Measurements from ENCODE around the gene FAM222A.

The FAM222A gene

DNA sequence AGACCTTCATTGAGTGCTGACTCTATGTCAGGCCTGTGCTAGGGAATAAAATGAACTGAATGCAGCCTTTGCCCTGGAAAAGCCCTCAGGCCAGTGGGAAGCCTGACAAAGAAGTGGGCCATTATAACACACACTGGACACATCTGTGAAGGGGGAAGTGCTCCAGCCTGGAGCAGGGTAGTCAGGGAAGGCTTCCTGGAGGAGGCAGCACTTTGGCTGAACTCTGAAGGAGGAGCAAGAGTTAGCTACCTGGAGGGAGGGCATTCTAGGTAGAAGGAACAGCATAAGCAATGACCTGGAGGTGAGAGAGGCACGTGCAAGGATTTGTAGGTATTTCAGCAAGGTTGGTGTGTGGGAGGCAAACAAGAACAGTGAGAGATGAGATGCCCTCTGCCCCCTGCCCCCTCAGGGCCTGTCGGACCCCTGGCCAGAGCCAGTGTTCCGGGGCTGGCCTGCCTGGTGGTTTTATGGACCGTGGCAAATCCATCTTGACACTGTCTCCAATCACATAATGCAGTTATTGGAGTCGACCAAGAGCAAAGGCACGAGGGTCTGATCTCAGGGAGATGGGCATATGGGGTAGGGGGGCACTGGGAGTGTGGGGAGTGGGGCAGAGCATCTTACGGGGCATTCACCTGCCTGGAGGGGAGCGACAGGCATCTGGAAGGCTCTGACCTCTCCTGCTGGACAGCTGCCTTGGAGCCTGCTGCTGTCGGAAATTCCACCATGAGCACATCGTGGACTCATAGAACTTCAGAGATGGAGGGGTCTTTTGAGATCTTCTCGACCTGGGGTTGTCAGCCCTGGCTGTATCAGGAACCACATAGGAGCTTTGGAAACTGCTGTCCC, 2.7 kb upstream of the FAM222A start:
- DNase-seq (ENCODE audit: low read depth): no peak

DNA sequence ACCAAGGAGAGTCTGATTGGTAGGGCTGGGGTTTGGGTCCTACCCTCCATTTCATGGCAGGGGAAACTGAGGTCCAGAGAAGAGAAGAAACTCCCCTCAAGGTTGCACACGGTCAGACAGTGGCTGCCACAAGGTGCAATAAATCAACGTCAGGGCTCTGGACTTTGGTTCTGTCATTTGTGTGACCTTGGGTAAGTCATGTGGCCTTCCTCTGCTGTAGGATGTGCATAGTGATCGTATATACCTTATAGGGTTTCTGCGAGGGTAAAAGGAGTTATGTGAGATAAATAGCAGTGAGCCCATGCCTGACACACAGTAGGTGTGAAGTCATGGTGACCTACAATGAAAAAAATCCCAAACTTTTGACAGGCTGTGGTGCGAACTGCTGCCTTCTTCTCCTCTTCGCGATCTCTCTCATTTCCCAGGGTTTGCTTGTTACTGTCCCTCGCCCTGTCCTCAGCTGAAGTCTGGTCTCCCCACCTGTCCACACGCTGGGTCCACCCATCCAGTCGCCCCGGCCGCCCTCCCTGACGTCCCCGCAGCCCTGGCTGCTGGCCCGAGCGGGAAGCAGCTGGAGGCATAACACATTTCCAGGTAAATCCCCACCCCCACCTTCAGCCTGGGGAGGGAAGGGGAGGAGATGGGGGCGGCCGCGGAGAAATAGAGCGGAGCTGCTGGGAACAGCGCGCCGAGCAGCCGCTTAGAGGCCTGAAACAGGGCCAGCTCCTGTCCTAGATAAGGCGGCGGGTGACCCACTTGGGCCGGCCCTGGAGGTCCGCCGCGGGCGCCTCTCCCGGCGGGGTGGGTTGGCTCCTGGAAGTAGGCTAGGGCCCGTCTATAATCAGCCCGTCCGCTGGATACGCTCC, 1.8 kb upstream of the FAM222A start:
- no peak for DNase-seq (ENCODE audit: low read depth)

DNA sequence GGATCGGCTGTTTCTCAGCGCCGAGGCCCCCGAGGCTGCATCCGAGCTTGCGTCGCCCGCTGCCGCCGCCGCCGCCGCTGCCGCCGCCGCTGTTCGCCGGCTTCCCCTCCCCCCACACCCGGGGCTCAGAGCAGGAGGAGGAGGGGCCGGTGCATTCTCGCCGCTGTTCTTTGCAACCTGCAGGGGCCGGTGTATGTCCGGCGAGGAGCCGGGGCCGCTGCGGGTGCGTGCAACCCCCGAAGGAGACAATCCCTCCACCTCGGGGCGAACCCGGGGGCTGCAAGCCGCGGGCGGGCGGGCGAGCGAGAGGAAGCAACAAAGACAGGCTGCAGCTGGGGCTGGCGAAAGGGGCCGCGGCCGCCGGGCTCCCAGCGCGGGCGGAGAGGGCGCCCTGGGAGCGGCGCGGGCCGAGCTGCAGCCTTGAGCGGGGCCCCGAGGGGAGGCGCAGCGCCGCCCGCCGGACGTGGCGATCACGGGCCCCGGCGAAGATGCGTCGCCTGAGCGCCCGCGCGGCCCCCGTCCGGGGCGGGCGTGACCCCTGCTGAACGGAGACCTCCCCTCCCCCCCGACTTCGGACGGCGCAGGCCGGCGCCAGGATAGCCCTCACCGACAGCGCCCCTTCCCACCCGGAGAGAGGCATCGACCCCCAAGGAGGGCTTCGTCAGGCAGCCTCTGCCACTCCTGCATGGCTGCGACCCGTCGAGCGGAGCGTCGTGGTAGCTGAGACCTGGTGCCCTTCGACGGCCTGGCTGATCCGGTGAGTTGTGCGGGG, 702 bp downstream of the FAM222A start:
- DNase-seq (ENCODE audit: low read depth): peak; percentile 49

DNA sequence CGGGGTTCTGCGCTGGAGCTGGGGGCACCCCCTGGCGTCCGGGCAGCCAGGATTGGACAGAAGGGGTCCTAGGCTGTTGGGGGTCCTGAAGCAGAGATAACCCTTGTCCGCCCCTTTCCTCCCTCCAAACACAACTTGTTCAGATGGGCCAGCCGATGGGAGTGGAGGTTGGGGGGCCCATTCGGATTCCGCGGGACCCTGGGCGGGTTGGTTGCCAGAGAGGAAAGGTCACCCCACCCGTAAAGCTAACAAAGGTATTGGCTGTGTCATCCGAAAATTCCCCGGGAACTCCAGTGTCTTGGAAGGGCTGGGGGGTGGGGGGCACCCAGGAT, 1.3 kb downstream of the FAM222A start:
- no peak for DNase-seq (ENCODE audit: low read depth)

DNA sequence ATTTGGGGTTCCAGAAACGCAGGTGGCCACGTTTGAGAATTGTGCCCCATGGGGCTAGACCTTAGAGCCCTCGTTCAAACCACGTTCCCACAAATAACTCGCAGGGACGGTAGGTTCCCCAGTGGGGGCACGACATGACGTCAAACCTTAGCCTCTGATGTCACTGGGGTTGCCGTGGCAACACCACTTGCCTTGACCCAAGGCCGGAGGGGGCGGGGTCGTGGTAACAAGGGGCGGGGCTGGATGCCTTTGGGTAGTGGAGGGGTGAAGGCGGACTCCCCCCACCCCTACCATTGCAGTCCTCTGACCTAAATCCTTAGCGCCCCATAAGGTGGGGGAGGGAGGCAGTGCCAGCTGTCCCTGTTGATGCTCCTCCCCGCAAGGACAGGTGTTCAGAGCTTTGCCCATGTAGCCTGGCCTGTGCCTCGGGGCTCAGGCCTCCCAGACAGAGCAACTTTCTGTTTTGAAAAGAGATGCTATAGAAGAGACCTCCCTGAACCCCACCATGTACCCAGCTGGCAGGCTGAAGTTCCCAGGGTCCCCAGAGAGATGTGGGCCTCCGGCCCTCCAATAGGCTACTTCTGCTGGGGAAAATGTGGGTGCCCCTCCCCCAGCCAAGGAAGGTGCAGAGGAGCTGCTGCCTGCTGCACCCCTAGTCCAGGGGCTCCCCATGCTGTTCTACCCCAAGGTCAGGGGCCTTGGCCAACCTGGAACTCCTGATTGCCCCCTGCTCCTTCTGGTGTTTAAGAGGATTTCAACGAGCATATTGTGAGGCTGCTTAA, 1.9 kb downstream of the FAM222A start:
- peak; percentile 9 for DNase-seq (ENCODE audit: low read depth)

DNA sequence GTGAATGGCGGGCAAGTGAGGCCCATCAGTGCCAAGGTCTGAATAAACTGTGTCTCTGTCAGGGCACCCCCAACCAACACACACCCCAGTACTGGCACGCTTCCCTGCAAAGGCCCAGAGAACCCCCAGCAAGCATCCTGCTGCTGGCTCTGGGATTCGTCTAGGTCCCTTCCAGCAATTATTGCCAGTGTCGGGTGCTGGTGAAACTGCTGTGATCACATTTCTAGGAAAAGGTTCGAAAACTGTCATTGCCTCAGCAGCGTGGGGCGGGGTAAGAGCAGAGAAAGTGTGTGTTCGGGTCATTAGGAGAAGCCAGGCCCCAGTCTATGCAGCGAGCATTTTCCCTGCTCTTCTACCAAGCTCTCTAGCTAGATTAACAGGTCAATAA, 2.5 kb downstream of the FAM222A start:
- DNase-seq (ENCODE audit: low read depth): no peak

DNA sequence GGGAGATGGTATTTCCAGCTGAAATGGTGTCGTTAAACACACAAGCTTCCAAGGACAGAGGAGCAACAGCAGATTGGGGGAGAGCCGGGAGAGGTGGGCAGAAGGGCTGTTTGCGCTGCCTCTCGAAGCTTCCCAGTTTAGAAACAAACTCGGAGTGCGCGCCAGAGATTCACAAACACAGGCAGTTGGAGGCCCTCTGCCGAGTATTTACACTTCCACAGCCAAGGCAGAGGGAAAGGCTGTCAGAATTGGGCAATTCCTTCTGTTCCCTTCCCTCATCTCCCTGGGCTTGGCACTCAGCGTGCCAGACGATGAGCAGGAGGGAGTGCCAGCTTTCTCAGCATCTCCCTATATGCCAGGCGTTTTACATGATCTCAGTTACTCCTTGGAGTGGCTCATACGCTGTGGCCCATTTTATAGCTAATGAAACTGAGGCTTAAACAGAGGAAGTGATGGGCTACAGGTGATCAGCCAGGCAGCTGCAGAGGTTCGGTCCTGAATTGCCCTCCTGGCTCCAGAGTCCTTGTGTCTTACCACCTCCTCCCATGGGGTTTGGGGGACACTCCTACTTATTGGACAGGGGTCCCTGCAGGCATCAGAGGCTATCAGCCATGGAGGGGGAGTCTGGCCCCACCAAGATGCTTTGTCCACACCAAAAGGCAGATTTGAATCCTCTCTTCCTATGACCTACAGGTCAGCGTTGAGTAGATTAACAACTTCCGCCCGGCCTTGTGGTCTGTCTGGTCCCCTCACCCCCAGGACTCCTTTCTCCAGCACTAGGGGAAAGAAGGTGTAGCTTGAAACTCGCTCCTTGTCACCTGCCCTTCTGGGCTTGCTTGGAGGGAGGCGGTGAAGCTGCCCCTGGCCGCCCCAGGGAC, 3.1 kb downstream of the FAM222A start:
- DNase-seq (ENCODE audit: low read depth): no peak

DNA sequence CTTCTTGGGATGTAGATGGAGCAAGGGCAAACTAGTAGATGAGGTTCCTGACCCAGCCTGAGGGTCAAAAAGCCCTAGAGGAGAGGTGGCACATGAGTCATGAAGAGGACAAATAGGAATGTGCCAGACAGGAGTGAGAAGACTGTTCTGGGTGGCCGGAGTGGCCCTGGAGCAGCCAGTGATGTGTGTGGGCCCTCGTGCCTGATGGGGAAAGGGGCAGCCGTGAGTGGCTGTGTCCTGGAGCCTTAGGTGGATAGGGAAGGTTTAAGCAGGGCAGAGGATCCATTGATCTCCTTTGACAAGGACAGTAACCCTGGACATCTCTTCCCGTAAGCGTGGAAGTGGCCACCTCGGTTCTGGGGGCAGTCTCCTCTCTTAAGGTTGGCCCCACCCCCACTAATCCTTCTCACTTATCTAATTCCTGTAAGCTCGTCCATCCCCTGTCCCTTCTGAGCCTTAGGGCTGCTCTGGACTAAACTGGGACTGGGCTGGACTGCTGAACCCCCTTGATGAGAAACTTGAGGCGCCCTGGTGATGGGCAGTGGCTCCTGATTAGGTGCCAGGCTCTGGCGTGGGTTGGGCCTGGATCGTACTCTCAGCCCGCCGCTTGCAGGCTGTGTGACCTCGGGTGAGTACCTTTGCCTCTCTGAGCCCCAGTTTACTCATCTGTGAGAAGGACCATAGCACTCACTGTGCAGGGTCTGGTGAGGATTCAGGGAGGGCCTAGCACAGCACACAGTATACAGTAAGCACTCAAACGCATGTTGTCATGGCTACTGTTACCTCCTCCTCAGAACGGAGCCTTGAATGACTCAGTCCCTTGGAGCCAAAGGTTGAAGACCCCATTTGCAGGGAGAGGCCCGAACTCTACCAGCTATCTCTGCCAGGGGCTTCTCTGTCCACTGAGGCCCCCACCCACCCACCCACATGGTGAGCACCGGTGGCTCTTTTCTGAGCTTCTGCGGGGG, 4.0 kb downstream of the FAM222A start:
- no peak for DNase-seq (ENCODE audit: low read depth)

DNA sequence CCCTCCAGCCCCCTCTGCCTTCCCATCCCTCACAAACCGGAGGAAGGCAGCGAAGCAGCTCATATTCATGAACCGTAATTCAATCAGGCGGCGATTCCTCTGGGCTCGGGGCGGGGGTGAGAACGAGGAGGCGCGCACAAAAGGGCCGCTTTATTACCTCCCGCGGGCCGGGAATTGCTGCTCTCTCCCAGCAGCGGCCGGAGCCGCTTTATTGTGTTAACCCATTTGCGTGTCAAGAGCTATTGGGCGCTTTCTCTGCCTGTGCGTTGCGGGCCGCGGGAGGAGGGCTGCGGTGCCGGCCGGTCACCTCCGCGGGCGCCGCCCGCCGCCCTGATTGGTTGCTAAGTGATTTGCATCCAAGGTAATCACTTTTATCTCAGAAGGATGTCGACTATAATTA, 4.8 kb downstream of the FAM222A start:
- no peak for DNase-seq (ENCODE audit: low read depth)

DNA sequence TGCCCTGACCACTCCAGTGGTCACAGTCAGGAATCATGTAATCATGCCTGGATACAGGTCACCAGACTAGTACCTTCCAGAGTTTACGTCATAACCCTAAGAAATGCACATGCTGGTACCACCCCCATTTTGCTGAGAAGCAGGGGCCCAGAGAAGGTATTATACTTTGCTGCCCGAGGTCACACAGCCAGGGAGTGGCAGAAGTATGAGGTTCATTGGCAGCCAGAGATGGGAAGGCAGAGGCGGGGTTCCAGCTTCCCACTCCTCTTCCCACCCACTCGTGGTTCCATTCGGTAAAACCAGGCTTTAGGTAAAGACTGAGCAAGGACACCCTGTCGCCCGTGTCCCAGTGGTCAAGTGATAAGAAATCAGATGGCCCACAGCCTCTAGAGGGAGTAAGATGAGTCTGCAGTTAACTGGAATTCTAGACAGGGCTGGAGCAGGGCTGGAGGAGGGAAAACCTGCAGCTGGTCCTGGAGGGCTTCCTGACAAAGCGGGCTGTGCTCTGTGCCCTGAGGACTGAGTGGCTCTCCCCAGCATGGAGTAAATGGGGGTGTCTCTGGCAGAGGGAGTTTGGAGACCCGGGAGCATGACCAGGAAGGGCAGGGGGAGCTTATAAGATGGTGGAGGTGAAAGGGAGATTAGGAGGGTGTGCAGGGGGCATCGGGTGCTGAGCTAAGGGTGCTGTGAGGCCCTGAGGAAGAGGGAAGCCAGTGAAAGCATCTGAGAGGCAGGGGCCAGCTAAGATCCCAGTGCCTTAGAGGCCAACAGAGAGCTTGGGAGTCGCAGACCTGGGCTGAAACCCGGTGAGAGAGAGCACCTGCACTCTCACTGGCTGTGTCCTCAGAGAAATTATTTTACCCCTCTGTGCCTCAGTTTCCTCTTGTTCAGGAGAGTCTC, 5.7 kb downstream of the FAM222A start:
- no peak for DNase-seq (ENCODE audit: low read depth)

DNA sequence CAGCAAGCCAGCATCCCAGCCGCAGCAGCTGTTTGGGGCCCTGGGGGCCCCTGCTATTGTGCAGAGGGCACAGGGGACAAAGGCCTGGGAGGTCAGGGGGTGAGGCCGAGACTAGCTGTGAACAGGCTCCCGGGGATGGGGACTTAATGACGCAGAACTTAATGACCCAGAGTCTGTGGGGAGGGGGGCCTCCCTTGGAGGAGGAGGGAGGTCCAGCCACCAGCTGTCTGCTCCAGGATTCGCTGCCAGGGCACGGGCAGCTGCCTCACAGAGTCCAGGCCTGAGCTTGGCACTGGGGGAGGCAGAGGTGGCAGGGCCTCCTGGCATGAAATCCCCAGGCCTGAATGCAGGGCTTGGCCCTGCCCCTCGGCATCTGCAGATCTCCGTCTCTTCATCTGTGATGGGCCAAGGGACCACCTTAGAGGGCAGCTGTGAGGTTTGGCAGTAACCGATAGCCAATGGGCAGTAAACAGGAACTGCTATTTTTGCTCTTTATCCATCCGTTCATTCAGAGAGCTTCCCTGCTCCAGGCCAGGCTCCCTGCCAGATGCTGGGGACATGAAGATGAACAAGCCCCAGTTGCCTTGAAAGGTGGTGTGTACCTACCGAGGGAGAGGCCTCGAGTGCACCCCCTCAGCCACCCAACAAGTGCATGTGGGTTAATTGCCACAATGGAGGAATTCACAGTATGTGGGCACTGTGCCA, 6.7 kb downstream of the FAM222A start:
- DNase-seq (ENCODE audit: low read depth): no peak

DNA sequence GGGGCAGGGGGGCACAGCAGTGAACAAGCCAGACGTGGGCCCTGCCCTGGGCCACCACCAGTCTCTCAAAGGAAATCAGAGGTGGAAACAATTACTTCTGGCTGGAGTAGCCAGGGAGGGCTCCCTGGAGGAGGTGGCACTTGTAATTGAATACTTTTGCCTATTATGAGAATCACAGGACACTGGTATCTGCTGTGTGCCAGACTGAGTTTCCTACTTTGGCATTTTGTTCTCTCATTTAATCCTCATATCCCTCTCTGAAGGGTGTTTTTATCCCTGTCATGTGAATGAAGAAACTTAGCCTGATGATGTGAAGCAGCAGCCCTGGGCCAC, 7.2 kb downstream of the FAM222A start:
- DNase-seq (ENCODE audit: low read depth): no peak

DNA sequence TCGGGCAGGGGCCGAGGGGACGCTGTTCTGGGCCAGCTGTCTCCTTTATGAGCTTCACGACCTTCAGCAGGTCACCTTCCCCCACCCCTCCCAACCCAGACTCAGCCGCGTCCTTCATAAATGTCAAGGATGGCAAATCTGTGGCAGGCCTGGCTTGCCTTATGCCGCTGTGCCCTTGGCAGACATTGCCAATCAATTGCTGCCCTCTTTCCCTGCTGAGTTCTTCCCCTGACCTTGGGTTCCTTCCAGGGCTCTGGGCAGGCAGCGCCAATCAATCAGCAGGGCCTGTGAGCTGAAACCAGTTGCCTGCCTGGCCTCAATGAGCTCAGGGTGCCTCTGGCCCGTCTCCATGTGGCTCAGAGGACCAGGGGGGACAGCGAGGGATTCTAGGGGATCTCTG, 7.7 kb downstream of the FAM222A start:
- no peak for DNase-seq (ENCODE audit: low read depth)

DNA sequence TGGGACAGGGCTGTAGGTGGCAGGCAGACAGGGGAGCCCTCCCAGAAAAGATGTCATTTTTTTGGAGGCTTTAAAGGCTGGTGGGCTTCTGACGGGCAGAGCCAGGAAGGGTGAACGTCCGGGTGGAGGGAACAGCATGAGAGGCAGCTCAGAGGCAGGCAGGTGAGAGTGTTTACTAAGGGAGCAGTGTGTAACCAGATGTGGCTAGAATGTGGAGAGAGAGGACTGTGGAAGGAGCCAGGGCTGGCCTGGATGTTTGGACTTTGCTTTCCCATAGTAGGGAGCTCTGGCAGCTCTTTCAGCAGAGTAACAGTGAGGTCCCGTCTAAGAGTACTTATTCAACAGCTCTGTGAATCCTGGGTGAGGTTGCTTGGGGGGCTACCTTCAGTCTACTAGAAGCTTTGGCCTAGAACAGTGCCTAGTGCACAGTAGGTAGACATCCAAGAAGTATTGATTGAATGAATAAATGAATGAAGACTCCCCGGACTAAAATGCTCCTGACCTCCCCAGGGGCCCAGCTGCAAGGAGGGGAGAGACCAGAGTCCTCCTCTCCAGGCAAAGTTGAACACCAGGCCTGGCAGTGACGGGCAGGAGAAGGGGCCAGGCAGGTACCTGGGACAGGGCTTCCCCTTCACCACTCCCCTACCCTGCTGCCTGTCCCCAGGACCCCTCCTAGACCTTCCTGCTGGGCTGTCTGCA, 8.5 kb downstream of the FAM222A start:
- DNase-seq (ENCODE audit: low read depth): no peak

DNA sequence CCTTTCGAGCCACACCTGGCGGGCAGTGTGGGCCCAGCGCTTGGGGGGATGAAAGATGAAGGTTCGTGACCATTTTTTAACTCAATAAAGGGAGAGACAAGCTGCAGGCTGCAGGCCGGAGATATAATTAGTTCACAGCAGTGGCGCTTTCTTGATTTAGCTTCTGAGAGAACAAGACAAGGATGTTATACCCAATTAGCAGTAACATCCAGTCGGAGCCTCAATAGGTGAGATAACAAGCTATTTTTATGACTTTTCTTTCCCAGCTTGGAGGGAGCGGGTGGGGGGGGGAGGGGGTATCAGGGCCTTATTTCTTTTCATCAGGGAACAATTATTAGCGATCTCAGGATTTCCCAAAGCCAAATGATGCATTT, 9.1 kb downstream of the FAM222A start:
- no peak for DNase-seq (ENCODE audit: low read depth)

DNA sequence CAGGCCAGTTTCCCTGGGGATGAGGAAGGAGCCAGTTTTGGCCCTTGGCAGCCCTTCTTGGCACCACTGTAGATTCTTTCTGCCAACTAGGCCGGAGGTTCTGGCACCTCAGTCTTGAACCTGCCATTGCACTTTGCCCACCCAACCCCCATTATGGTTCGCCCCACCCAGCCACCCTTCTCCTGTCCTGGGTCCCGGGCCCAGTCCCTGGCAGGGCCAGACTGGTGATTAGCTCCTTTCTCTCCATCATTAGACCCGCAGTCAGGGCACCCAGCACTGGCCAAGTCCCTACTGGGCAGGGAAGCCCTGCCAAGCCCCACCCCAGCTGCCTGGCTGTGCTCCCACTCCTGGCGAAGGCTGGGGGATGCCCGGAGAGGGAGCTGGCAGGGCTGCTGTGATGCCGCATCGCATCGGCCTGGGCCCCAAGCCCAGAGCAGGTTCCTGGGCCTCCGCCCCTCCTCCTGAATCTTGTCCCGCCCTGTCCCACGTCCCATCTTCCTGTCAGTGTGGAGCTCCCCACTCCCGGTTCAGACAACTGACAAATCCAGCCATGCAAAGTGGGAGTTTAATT, 9.8 kb downstream of the FAM222A start:
- no peak for DNase-seq (ENCODE audit: low read depth)

DNA sequence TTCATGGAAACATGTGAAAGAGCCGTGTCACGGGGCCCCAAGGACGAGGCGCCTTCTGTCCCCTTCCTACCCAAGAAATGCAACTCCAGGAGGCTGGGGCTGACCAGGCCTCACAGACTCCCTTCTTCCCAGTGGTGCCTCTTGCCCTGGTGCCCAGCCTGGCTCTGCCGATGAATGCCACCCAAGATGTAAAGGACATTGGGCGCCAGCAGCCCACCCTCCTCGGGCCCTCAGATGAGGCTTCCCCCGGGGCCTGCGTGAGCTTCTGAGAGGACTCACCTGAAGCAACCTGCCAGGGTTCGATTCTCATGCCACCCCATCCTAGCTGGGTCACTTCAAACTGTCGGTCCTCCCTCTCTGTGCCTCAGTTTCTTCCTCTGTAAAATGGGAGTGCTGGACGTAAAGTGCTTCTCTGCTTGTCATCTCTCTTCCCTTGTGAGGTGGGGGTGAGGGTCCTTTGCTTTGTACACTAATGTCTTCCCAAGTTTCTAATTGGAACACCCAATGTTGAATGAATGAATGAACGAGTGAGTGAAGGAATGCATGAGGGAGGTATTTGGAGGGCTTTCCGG, 10.8 kb downstream of the FAM222A start:
- DNase-seq (ENCODE audit: low read depth): no peak

All from stimulated activated CD8-positive, alpha-beta memory T cell treated with anti-CD3 and anti-CD28 coated beads, Interleukin-4, amount 100 ng/mL, for 24 hours (primary cell).